GM12874 (cell line): Measurements from ENCODE around the gene INSYN1.

Experiments used
- TF ChIP-seq, protein P1 (sequence below): IDR thresholded peaks from 2 replicates; pipeline ENCODE4 v1.5.1; 2011; ENCODE audit warnings: low read depth, mild to moderate bottlenecking, control low read depth, low read length, moderate library complexity; ENCODE audit not compliant: insufficient read depth

Gene INSYN1

DNA sequence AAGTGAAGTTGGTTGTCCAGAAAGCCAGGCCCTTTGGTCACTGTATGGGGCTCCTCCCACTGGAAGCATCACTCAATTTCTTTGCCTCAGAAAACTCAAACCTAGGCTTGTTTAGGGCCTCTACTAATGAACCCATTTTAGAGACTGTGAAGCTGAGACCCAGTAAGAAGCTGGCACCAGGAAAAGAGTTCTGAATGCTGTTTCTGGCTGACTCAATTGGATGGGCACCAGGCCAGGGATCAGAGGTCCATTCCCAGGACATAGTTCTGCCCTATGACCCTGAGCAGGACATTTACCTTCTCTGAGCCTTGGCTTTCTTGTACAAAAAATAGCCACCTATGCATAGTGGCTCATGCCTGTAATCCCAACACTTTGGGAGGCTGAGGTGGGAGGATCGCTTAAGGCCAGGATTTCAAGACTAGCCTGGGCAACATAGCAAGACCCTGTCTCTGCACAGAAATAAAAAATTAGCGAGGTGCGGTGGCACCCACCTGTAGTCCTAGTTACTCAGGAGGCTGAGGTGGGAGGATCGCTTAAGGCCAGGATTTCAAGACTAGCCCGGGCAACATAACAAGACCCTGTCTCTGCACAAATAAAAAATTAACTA, 38.4 kb downstream of the INSYN1 start:
- TF ChIP-seq, protein P1, sequence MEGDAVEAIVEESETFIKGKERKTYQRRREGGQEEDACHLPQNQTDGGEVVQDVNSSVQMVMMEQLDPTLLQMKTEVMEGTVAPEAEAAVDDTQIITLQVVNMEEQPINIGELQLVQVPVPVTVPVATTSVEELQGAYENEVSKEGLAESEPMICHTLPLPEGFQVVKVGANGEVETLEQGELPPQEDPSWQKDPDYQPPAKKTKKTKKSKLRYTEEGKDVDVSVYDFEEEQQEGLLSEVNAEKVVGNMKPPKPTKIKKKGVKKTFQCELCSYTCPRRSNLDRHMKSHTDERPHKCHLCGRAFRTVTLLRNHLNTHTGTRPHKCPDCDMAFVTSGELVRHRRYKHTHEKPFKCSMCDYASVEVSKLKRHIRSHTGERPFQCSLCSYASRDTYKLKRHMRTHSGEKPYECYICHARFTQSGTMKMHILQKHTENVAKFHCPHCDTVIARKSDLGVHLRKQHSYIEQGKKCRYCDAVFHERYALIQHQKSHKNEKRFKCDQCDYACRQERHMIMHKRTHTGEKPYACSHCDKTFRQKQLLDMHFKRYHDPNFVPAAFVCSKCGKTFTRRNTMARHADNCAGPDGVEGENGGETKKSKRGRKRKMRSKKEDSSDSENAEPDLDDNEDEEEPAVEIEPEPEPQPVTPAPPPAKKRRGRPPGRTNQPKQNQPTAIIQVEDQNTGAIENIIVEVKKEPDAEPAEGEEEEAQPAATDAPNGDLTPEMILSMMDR, result no peak

DNA sequence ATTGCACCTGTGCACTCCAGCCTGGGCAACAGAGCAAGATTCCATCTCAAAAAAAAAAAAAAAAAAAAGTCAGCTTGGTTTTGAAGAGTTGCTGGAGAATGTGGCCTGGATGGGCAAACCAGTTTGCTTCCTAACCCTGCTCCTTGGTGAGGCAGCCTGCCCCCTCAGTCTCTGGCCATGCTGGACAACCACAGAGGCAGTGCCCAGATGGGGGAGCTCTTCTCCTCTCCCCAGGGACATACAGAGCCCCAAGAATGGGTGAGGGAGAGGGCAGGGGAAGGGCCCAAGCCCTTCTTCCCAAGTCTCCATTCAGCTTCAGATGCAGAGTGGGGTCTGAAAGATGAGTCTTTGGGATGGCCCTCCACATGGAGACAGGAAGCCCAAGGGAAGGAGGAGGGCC, 41.0 kb downstream of the INSYN1 start:
- TF ChIP-seq, protein P1, result no peak

DNA sequence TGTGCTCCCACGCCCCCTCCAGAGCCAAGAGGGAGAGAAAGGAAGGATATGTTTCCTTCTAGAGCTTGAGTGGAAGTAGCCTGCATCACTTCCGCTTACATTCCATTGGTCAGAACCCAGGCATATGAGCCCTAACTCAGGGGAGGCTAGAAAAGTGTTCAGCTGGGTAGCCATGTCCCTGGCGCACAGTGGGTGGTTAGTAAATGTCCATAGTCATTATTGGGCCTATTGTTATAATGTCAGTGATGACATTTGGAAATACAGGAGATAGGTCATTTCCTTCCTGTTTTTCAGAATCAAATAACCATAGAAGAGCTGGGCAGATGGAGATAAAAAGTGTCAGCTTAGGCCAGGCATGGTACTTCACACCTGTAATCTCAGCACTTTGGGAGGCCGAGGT, 41.6 kb downstream of the INSYN1 start:
- TF ChIP-seq, protein P1, result no peak

DNA sequence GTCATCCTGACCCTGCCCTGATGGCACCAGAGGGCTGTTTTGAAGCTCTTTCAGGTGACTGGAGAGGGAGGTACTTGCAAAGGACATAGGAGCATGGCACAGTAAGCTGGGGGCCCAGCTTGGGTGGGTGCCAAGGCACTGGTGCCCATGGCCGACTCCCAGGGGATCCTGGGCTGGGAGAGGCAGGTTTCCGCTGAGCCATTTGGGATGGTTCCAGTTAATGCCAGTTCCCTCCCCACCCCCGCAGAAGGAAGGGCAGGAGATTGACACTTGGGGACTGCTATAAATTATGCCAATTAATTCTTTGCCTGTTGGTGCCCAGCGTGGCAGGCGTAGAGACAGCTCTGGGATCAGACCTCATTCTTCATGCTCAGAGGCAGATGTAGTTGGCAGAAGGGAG, 42.8 kb downstream of the INSYN1 start:
- TF ChIP-seq, protein P1, result no peak

DNA sequence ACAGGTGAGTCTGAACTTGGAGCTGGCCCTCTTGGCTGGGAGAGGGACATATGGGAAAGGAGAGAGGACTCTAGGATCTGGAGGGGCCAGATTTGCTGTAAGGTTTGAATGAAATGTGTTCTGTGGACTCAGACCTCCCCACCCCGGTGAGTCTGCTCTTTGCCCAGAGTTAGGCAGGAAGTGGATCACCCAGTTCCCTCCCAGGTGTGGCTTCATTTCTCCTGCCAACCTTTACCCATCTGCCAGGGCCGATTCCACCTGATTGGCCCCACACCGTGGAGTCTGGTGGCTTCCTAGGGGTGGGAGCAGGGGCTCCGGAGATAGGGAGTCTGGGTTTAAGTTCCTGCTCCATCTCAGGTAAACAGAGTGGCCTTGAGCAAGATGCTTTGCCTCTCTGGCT, 43.5 kb downstream of the INSYN1 start:
- TF ChIP-seq, protein P1, result no peak

DNA sequence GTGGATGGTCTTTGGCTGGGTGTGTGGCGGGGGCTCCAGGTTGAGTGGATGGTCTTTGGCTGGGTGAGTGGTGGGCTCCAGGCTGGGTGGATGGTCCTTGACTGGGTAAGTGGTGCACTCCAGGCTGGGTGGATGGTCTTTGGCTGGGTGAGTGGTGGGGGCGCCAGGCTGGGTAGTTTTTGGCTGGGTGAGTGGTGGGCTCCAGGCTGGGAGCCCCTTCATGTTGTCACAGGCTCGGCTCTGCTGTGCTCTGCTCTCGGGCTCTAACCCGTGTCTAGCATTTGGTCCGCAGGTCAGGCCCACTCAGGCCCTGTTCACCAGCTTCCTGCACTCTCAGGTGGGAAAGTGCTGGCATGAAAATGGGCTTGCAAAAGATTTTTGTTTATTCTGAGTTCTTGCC, 43.9 kb downstream of the INSYN1 start:
- TF ChIP-seq, protein P1, result no peak

DNA sequence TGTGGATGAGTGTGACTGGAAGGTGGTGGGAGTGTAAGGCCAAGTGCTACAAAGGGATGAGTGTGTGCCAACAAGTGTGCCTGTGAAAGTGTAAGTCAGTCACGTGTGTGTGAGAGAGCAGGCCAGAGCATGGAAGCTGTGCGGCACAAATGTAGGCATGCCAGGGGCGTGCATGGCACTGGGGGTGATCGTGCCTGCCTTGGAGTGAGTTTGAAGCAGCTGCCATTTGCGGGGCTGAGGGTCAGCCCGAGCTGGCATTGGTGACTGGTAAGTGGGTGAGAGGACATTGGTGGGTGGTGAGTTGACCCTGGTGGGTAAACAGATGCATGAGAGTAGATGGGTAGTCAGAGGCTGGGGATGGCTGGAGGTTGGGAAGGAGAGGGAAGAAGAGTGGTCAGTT, 44.5 kb downstream of the INSYN1 start:
- TF ChIP-seq, protein P1, result no peak
